Keratinocyte (primary cell): Measurements from ENCODE around the gene C2orf80. TPM values are rescaled to one million over a fixed set of nuclear protein-coding genes. Genes with fewer than 3 reads are reported as not detected.

Experiments
- DNase-seq: peaks from one replicate; pipeline ENCODE4 v3.0.0-alpha.2; 2011; ENCODE audit warnings: low read depth, missing footprints, low spot score
- FAIRE-seq: peaks from 2 replicates; lab custom pipeline; 2011; peaks lifted over from hg19 to GRCh38; lab: Jason Lieb, UNC
- H2AFZ ChIP-seq: 2 replicates; pipeline ENCODE4 v1.6.0; 2012; ENCODE audit warnings: low read length, control low read depth, inconsistent platforms; ENCODE audit not compliant: control insufficient read depth
- H3K27ac ChIP-seq: 2 replicates; pipeline ENCODE4 v1.5.1; 2011; ENCODE audit warnings: low read length; ENCODE audit not compliant: control insufficient read depth, insufficient read depth
- H3K27me3 ChIP-seq: 3 replicates; pipeline ENCODE4 v1.6.0; 2011; ENCODE audit warnings: low read length; ENCODE audit not compliant: control insufficient read depth, insufficient read depth; ENCODE audit errors: extremely low read depth
- H3K36me3 ChIP-seq, 2 experiments: 2 replicates in 1 of 2; 3 replicates in 1 of 2; pipeline ENCODE4 v1.5.1; 2011; ENCODE audit warnings: low read length in 2 of 2, mild to moderate bottlenecking in 1 of 2; ENCODE audit not compliant: control insufficient read depth in 2 of 2, insufficient read depth in 2 of 2; ENCODE audit errors: extremely low read depth in 1 of 2
- H3K4me1 ChIP-seq: 3 replicates; pipeline ENCODE4 v1.5.1; 2011; ENCODE audit warnings: low read length; ENCODE audit not compliant: control insufficient read depth, insufficient read depth; ENCODE audit errors: extremely low read depth
- H3K4me2 ChIP-seq: 3 replicates; pipeline ENCODE4 v1.6.0; 2011; ENCODE audit warnings: low read depth, low read length; ENCODE audit not compliant: control insufficient read depth, insufficient read depth; ENCODE audit errors: extremely low read depth
- H3K4me3 ChIP-seq, 3 experiments: fragments of 200-600 bp in 1 of 3; sonication (generic) in 1 of 3; 2 replicates in 2 of 3; 3 replicates in 1 of 3; pipeline ENCODE4 v1.5.1; 2011 to 2016; ENCODE audit warnings: low read length in 3 of 3, mild to moderate bottlenecking in 3 of 3, control low read depth in 2 of 3, inconsistent platforms in 1 of 3, low read depth in 1 of 3, mixed read lengths in 1 of 3, mixed run types in 1 of 3, moderate library complexity in 1 of 3; ENCODE audit not compliant: control insufficient read depth in 2 of 3, insufficient read depth in 2 of 3; ENCODE audit errors: extremely low read depth in 1 of 3
- H3K79me2 ChIP-seq: 2 replicates; pipeline ENCODE4 v1.6.0; 2012; ENCODE audit warnings: low read length; ENCODE audit not compliant: control insufficient read depth, insufficient read depth
- H3K9ac ChIP-seq: 3 replicates; pipeline ENCODE4 v1.6.0; 2011; ENCODE audit warnings: low read length; ENCODE audit not compliant: control insufficient read depth, insufficient read depth; ENCODE audit errors: extremely low read depth
- H3K9me1 ChIP-seq: 3 replicates; pipeline ENCODE4 v1.6.0; 2011; ENCODE audit warnings: low read length; ENCODE audit not compliant: control insufficient read depth, insufficient read depth; ENCODE audit errors: extremely low read depth
- H3K9me3 ChIP-seq: 2 replicates; pipeline ENCODE4 v1.5.1; 2012; ENCODE audit warnings: low read depth, low read length; ENCODE audit not compliant: control insufficient read depth
- H4K20me1 ChIP-seq: 3 replicates; pipeline ENCODE4 v1.6.0; 2011; ENCODE audit warnings: low read length; ENCODE audit not compliant: control insufficient read depth, insufficient read depth; ENCODE audit errors: extremely low read depth
- CTCF ChIP-seq, 3 experiments: IDR thresholded peaks in 1 of 3; conservative IDR thresholded peaks in 1 of 3; optimal IDR thresholded peaks in 1 of 3; 2 replicates in 2 of 3; 3 replicates in 1 of 3; pipeline versions ENCODE3 to v1.5.1; 2011; ENCODE audit warnings: low read length in 3 of 3, mild to moderate bottlenecking in 3 of 3, moderate library complexity in 2 of 3, control low read depth in 1 of 3, inconsistent platforms in 1 of 3; ENCODE audit not compliant: insufficient read depth in 2 of 3; ENCODE audit errors: extremely low read depth in 1 of 3
- EZH2 ChIP-seq: IDR thresholded peaks from one replicate; pipeline ENCODE4 v1.6.1; 2012; ENCODE audit warnings: inconsistent platforms, mild to moderate bottlenecking, low read length, moderate library complexity
- dilution Hi-C: fragments of 300-500 bp; cut with MboI; formaldehyde crosslinking; loops from one replicate; pipeline ENCODE4 v1.7.0; 2020; ENCODE audit warnings: low sequenced_read_pairs; ENCODE audit not compliant: extremely low pct_ligation_motif_present
- polyA plus RNA-seq, 5 experiments: library from polyadenylated mRNA; depleted of rRNA in 3 of 5; stranded (reverse) in 3 of 5; stranded (forward) in 1 of 5; unstranded in 1 of 5; fragments of >200 nt; gene quantifications; 1 replicate in 1 of 5; 2 replicates in 3 of 5; 3 replicates in 1 of 5; pipeline versions ENCODE4 v1.2.1 to v1.2.3, GENCODE V29; 2011 to 2012; ENCODE audit warnings: missing spikeins in 2 of 5, low read depth in 1 of 5, low replicate concordance in 1 of 5

C2orf80 gene
- polyA plus RNA-seq, 1 donor (not counting 4 experiments of a cell fraction or from before 2014, with no cell fraction given), result not detected

GRCh38 chr2:208210688-208211451 lies 21.0 kb upstream of the C2orf80 start:
- no peaks in the 10 kb centered on the region for H3K36me3 ChIP-seq
- no peak for FAIRE-seq

GRCh38 chr2:208208335-208209085 lies 18.7 kb upstream of the C2orf80 start:
- Histone ChIP-seq H3K4me3 (no peak overlapping the region), H3K9ac (no peak overlapping the region), H4K20me1 (no peaks in the 10 kb centered on the region), H3K27me3 (no peaks in the 10 kb centered on the region), H3K79me2 (no peaks in the 10 kb centered on the region), H3K4me1 (no peaks in the 10 kb centered on the region), H3K36me3 (no peaks in the 10 kb centered on the region), H3K9me3 (no peaks in the 10 kb centered on the region), H3K9me1 (no peaks in the 10 kb centered on the region), H2AFZ (no peak overlapping the region), H3K27ac (no peak overlapping the region), H3K4me2 (no peak overlapping the region)
- FAIRE-seq, result no peak
- no peak for DNase-seq
- no peak for TF ChIP-seq EZH2
- TF ChIP-seq CTCF (optimal IDR thresholded peaks at IDR 0.05 in 1 of 3, IDR thresholded peaks at IDR 0.05 in 1 of 3, conservative IDR thresholded peaks at IDR 0.05 in 1 of 3; ENCODE audit: extremely low read depth in 1 of 3, insufficient read depth in 2 of 3, low read length in 3 of 3), result no peak
- dilution Hi-C loops, result no loop called here

More at GRCh38 chr2:208210688-208211451, 21.0 kb upstream of the C2orf80 start:
- Histone ChIP-seq H2AFZ (no peak overlapping the region), H3K4me1 (no peaks in the 10 kb centered on the region), H3K9me3 (no peaks in the 10 kb centered on the region), H3K27ac (no peak overlapping the region), H3K79me2 (no peaks in the 10 kb centered on the region), H3K4me2 (no peak overlapping the region), H3K9ac (no peak overlapping the region), H4K20me1 (no peaks in the 10 kb centered on the region), H3K9me1 (no peaks in the 10 kb centered on the region), H3K27me3 (no peaks in the 10 kb centered on the region), H3K4me3 (no peak overlapping the region)
- dilution Hi-C loops, result no loop called here
- no peak for DNase-seq
- TF ChIP-seq CTCF (optimal IDR thresholded peaks at IDR 0.05 in 1 of 3, IDR thresholded peaks at IDR 0.05 in 1 of 3, conservative IDR thresholded peaks at IDR 0.05 in 1 of 3; ENCODE audit: extremely low read depth in 1 of 3, insufficient read depth in 2 of 3, low read length in 3 of 3), result no peak
- no peak for TF ChIP-seq EZH2
